Loucy (cell line): ENCODE data around the gene B4GALT1.

Source experiments
- CTCF ChIP-seq: fragments of 200-600 bp; sonication (generic); conservative IDR thresholded peaks from 2 replicates; pipeline ENCODE4 v1.5.1; 2014; ENCODE audit warnings: mild to moderate bottlenecking, antibody characterized with exemption, low read length
- EZH2phosphoT487 ChIP-seq: fragments of 200-600 bp; IDR thresholded peaks from 2 replicates; pipeline ENCODE4 v1.6.1; 2018; ENCODE audit warnings: antibody characterized with exemption, mild to moderate bottlenecking, moderate library complexity, borderline replicate concordance

- TF ChIP-seq CTCF: no peak
- TF ChIP-seq EZH2phosphoT487: no peak
Measured at GRCh38 chr9:33143241-33143661, 23.9 kb downstream of the B4GALT1 start.
